Astrocyte (in vitro differentiated cells and primary cell): Measurements from ENCODE around the gene CLNS1A.

ENCODE experiments used
- EZH2 ChIP-seq: IDR thresholded peaks from 2 replicates; pipeline ENCODE4 v1.6.1; 2012; ENCODE audit warnings: mild to moderate bottlenecking, low read length, inconsistent platforms; ENCODE audit not compliant: insufficient read depth
- TF ChIP-seq, protein P1 (sequence below): IDR thresholded peaks from 2 replicates; pipeline ENCODE4 v1.5.1; 2011; ENCODE audit warnings: low read depth, mild to moderate bottlenecking, inconsistent platforms, low read length, moderate library complexity; ENCODE audit not compliant: insufficient read depth

GRCh38 chr11:77589521-77590193, 47.9 kb downstream of the CLNS1A start, which contains the start of gene AQP11:
- TF ChIP-seq, protein P1, sequence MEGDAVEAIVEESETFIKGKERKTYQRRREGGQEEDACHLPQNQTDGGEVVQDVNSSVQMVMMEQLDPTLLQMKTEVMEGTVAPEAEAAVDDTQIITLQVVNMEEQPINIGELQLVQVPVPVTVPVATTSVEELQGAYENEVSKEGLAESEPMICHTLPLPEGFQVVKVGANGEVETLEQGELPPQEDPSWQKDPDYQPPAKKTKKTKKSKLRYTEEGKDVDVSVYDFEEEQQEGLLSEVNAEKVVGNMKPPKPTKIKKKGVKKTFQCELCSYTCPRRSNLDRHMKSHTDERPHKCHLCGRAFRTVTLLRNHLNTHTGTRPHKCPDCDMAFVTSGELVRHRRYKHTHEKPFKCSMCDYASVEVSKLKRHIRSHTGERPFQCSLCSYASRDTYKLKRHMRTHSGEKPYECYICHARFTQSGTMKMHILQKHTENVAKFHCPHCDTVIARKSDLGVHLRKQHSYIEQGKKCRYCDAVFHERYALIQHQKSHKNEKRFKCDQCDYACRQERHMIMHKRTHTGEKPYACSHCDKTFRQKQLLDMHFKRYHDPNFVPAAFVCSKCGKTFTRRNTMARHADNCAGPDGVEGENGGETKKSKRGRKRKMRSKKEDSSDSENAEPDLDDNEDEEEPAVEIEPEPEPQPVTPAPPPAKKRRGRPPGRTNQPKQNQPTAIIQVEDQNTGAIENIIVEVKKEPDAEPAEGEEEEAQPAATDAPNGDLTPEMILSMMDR: no peak
- TF ChIP-seq EZH2: no peak
